NCI-H446 treated with DMSO at 0.1 percent for 48 hours (cell line): ENCODE measurements around the gene MUC20.

Source experiments
- DNase-seq: peaks from one replicate; lab custom pipeline; 2025; lab: John Stamatoyannopoulos, UW

MUC20 gene

DNA sequence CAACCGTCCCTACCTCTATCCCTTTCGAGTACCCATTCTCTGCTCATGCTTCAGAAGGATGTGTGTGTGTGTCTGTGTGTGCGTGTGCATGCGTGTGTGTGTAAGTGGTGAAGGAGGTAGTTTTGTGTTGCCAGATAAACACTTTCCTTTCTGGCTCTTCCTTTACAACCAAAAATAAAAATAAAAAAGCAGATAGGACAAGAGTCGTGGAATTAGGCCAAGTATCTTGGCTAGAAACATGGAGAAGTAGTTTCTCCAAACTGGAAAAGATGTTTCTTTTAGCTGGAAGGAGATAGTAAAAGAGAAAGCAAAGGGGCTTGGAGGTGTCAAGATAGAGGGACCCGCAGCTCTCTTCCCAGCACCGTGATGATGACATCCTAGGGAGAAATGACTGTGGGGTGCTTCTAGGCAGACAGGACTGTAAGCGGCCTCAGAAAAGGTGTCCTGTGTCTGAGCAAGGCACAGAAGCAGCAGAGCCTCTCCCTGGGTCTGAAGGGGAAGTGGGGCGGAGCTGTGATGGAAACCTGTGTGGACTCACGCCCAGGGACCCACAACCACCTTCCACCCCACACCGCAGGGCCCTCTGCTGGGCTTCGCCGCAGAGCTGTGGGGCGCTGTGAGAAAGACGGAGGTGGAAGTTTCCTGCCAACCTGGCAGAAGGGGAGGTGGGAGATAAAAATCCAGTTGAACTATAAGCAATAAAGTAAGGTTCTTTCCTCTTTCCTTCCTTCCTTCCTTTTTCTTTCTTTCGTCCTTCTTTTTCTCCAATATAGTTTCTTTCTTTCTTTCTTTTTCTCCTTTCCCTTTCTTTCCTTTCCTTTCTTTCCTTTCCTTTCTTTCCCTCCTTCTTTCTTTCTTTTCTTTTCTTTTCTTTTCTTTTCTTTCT lies 35.3 kb downstream of the MUC20 start:
- DNase-seq, result no peak

GRCh38 chr3:195757438-195757770 lies 36.6 kb downstream of the MUC20 start:
- no peak for DNase-seq

GRCh38 chr3:195757827-195758226 lies 37.0 kb downstream of the MUC20 start:
- DNase-seq, result no peak

- DNase-seq, result peak; percentile 35
These were observed 38.1 kb downstream of the MUC20 start for GRCh38 chr3:195758721-195759353.

DNA sequence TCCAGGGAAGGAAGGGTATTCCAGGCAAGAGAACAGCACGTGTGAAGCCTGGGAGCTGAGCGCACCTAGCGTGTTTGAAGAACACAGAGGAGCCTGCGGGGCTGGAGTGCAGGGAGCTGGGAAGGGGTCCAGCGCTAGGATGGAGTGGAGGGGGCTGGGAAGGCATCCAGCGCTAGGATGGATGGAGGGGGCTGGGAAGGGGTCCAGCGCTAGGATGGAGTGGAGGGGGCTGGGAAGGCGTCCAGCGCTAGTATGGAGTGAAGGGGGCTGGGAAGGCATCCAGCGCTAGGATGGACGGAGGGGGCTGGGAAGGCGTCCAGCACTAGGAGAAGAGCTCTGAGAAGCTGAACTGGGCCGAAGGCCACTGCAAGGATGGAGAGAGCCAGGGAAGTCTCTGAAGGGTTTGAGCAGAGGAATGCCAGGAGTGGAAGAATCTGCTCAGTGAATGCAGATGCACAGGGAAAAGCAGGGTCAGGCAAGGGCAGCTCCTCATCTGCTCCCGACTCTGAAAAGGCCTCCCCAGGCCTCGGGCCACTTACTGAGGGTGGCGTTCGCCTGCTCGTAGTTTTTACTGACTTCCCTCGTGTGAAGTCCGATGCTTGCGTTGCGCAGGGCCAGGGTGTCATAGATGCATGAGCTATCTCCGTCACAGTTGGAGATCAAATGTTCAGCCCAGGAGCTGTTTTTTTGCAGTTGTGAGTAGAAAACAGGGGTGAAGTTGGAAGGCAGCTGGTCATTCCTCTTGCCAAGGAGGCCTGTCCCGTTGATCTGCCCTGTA lies 39.8 kb downstream of the MUC20 start:
- peak; percentile 94 for DNase-seq

DNA sequence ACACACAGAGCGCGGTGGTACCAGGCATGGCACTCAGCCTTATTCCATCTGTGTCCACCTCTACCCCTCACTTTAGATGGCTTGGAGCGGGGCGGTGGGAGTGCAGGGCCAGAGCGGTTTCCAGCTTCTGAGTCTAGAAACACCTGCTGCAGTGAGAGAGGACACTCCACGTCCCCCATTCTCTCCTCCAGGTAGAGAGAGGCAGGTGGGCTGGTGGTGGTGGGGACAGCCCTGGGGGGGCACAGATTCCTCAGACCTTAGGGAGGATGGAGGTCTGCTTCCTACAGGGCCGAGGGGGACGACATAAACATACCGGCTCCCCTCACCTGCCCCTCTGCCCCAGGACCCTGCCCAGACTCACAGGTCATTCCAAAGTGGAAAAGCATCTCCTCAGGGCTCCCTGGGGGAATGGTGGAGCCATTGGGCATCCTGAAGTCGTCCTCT lies 40.4 kb downstream of the MUC20 start:
- DNase-seq, result no peak

- DNase-seq, result no peak
These were observed 40.9 kb downstream of the MUC20 start for GRCh38 chr3:195761567-195762248.

GRCh38 chr3:195762249-195762585 lies 41.4 kb downstream of the MUC20 start:
- DNase-seq, result no peak

DNA sequence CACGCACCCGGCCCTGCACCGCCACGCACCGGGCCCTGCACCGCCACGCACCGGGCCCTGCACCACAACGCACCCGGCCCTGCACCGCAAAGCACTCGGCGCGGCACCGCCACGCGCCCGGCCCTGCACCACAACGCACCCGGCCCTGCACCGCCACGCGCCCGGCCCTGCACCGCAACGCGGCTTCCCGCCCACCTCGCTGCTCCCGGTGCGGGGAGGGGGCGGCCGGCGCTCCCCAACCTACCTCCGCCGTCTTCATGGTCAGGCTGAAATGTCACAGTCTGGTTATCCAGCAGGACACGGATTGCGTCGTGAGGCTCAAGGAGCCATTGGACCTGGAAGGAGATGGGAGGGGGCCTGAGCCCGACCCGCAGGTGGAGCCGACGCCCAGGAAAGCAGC lies 41.8 kb downstream of the MUC20 start:
- DNase-seq, result no peak

GRCh38 chr3:195763076-195763830 lies 42.5 kb downstream of the MUC20 start:
- DNase-seq, result no peak

- DNase-seq, result no peak
These were observed 43.4 kb downstream of the MUC20 start for GRCh38 chr3:195763843-195764825.

GRCh38 chr3:195764961-195765706 lies 44.4 kb downstream of the MUC20 start:
- DNase-seq, result no peak

- no peak for DNase-seq
These were observed 45.9 kb downstream of the MUC20 start for GRCh38 chr3:195766671-195767070.

GRCh38 chr3:195767792-195768191 lies 47.0 kb downstream of the MUC20 start:
- no peak for DNase-seq

DNA sequence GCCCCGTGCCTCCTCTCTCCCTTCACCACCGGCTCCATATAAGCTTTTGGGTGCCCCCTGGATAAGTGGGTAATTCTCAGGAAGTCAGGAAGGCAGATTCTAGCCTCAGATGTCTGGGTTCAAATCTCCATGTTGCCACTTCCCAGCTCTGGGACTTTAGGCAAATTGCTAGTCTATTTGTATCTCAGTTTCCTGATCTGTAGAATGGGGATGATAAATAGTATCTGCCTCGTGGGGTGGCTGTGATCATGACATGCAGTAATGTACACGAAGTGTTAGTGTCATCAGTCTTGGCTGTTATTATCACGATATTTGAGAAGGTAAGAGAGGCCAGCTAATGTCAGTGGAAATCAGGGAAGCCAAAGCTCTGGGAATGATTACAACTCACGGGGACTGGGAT lies 47.6 kb downstream of the MUC20 start:
- DNase-seq, result no peak

GRCh38 chr3:195768831-195769303 lies 48.1 kb downstream of the MUC20 start:
- no peak for DNase-seq

DNA sequence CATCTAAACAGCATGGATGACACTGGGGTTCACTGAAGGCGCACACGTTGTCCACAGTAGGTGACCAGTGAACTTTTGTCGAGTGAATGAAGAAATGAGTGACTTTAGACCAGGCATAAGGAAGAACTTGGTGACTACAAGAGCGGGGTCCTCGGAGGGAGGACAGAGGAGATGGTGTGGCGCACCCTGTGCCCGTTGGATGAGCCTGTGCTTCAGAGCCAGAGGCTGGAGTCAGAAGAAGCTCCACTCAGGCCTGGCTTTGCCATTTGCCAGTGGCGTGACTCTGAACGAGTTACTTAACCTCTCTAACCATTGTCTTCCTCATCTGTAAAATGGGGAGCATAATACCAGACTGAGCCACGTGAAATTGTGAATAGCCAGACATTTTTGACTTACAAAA lies 48.8 kb downstream of the MUC20 start:
- no peak for DNase-seq

- no peak for DNase-seq
These were observed 49.5 kb downstream of the MUC20 start for GRCh38 chr3:195770081-195770840.
